Neuronal stem cell (in vitro differentiated cells): Measurements from ENCODE around the gene ADGRL4.
"Not testable (repeated sequence)": the region's sequence is repeated elsewhere in the genome, so short reads cannot be mapped to it uniquely, and the experiment has no call there.

Source experiments
- DNase-seq: peaks from one replicate; pipeline ENCODE4 v3.0.0-alpha.2; 2013; ENCODE audit warnings: low spot score
- H2AFZ ChIP-seq: one replicate; pipeline ENCODE4 v1.6.1; 2013; ENCODE audit warnings: mild to moderate bottlenecking, low read length, inconsistent platforms
- H2AK5ac ChIP-seq: 2 replicates; pipeline ENCODE4 v1.6.1; 2013; ENCODE audit warnings: low read depth, mild to moderate bottlenecking, inconsistent platforms, low read length, moderate library complexity, mixed read lengths
- H2BK120ac ChIP-seq: 2 replicates; pipeline ENCODE4 v1.6.1; 2013; ENCODE audit warnings: low read depth, mild to moderate bottlenecking, inconsistent platforms, low read length, moderate library complexity, mixed read lengths
- H2BK12ac ChIP-seq: one replicate; pipeline ENCODE4 v1.6.1; 2013; ENCODE audit warnings: low read length, inconsistent platforms
- H2BK15ac ChIP-seq: 2 replicates; pipeline ENCODE4 v1.6.1; 2013; ENCODE audit warnings: mild to moderate bottlenecking, low read length, inconsistent platforms, mixed read lengths
- H2BK5ac ChIP-seq: one replicate; pipeline ENCODE4 v1.6.1; 2013; ENCODE audit warnings: inconsistent platforms, mild to moderate bottlenecking, low read length, moderate library complexity
- H3K14ac ChIP-seq: one replicate; pipeline ENCODE4 v1.6.1; 2013; ENCODE audit warnings: low read length, inconsistent platforms
- H3K18ac ChIP-seq: 2 replicates; pipeline ENCODE4 v1.6.1; 2013; ENCODE audit warnings: low read length, inconsistent platforms
- H3K23ac ChIP-seq: 2 replicates; pipeline ENCODE4 v1.6.1; 2013; ENCODE audit warnings: low read depth, mild to moderate bottlenecking, mixed read lengths, low read length, inconsistent platforms; ENCODE audit not compliant: poor library complexity
- H3K27ac ChIP-seq: replicated peaks from 3 replicates; pipeline ENCODE4 v1.5.1; 2013; ENCODE audit warnings: low read length, inconsistent platforms
- H3K27me3 ChIP-seq, 3 experiments: 2 replicates each; pipeline ENCODE4 v1.6.1; 2013; ENCODE audit warnings: low read length in 3 of 3, mild to moderate bottlenecking in 2 of 3, inconsistent platforms in 1 of 3, low read depth in 1 of 3, mixed read lengths in 1 of 3, moderate library complexity in 1 of 3; ENCODE audit not compliant: control insufficient read depth in 3 of 3, insufficient read depth in 3 of 3
- H3K36me3 ChIP-seq, 2 donors: replicated peaks in 1 of 2; 2 replicates each; pipeline ENCODE4 v1.6.1; 2013; ENCODE audit warnings: low read length in 2 of 2; ENCODE audit not compliant: control insufficient read depth in 2 of 2, insufficient read depth in 2 of 2
- H3K4ac ChIP-seq: 2 replicates; pipeline ENCODE4 v1.6.1; 2013; ENCODE audit warnings: inconsistent platforms, mild to moderate bottlenecking, low read length, moderate library complexity
- H3K4me1 ChIP-seq, 2 donors: 1 replicate in 1 of 2; 2 replicates in 1 of 2; pipeline ENCODE4 v1.6.1; 2013; ENCODE audit warnings: low read length in 2 of 2, low read depth in 1 of 2; ENCODE audit not compliant: control insufficient read depth in 2 of 2, insufficient read depth in 1 of 2
- H3K4me2 ChIP-seq: one replicate; pipeline ENCODE4 v1.6.1; 2013; ENCODE audit warnings: mild to moderate bottlenecking, low read length, inconsistent platforms; ENCODE audit not compliant: insufficient read depth, poor library complexity, severe bottlenecking
- H3K4me3 ChIP-seq, 2 donors: 2 replicates each; pipeline ENCODE4 v1.5.1; 2013; ENCODE audit warnings: low read length in 2 of 2, mild to moderate bottlenecking in 2 of 2, inconsistent platforms in 1 of 2, moderate library complexity in 1 of 2
- H3K79me1 ChIP-seq: one replicate; pipeline ENCODE4 v1.6.1; 2013; ENCODE audit warnings: low read depth, mild to moderate bottlenecking, inconsistent platforms, low read length, moderate library complexity
- H3K9ac ChIP-seq: one replicate; pipeline ENCODE4 v1.6.1; 2013; ENCODE audit warnings: mild to moderate bottlenecking, low read depth, low read length, inconsistent platforms; ENCODE audit not compliant: poor library complexity
- H3K9me3 ChIP-seq, 2 donors: replicated peaks in 1 of 2; 2 replicates each; pipeline versions ENCODE3 to v1.6.1; 2013; ENCODE audit warnings: low read length in 2 of 2, mild to moderate bottlenecking in 2 of 2, inconsistent platforms in 1 of 2, low read depth in 1 of 2, mixed read lengths in 1 of 2, moderate library complexity in 1 of 2; ENCODE audit not compliant: control insufficient read depth in 2 of 2, insufficient read depth in 1 of 2
- H4K8ac ChIP-seq: one replicate; pipeline ENCODE4 v1.6.1; 2013; ENCODE audit warnings: low read depth, mild to moderate bottlenecking, inconsistent platforms, low read length, moderate library complexity
- H4K91ac ChIP-seq: one replicate; pipeline ENCODE4 v1.6.1; 2013; ENCODE audit warnings: low read length, low read depth, mild to moderate bottlenecking, inconsistent platforms; ENCODE audit not compliant: poor library complexity
- WGBS, 2 donors: extraction: QIAGEN DNeasy Blood & Tissue Kit; methylation state at CpG; one replicate each; pipeline ENCODE4 v1.1.7; 2013; ENCODE audit warnings: missing lambda C conversion rate in 2 of 2, mixed read lengths in 1 of 2; ENCODE audit not compliant: insufficient read length in 2 of 2, insufficient replicate concordance in 1 of 2; ENCODE audit errors: extremely low coverage in 2 of 2; 5-methylcytosine and 5-hydroxymethylcytosine counted together

ADGRL4 gene

DNA sequence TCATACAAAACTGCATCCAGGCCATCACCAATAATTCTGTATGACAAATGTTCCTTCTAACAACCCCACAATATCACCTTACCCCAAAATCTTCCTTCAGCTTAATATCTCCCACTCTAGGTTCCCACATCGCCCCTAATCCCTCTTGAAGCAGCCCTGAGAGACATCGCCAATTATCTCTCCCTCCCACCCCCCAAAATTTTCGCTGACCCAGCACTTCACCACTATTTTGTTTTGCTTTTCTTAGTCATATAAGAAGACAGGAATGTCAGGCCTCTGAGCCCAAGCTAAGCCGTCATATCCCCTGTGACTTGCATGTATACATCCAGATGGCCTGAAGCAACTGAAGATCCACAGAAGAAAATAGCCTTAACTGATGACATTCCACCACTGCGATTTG lies 126.3 kb downstream of the ADGRL4 start:
- H3K4me2 ChIP-seq = no peak overlapping the region
- H3K9ac ChIP-seq = no peak overlapping the region
- no peak overlapping the region for H2BK15ac ChIP-seq
- no peak overlapping the region for H3K14ac ChIP-seq
- H3K9me3 ChIP-seq = no peaks in the 10 kb centered on the region
- no peak overlapping the region for H3K4me3 ChIP-seq
- H3K4ac ChIP-seq = no peak overlapping the region
- H2BK120ac ChIP-seq = no peak overlapping the region
- H3K27me3 ChIP-seq = no peaks in the 10 kb centered on the region
- WGBS, 2 donors = 100% methylated on average over 1 of the region's 5 CpGs; no CpG with 5 or more reads in 1 of the 2 donors
- no peak overlapping the region for H2BK12ac ChIP-seq
- no peak overlapping the region for H2AFZ ChIP-seq
- no peak overlapping the region for H4K8ac ChIP-seq
- no peak overlapping the region for H3K27ac ChIP-seq
- no peak overlapping the region for H2AK5ac ChIP-seq
- H3K4me1 ChIP-seq = peaks cover 4 to 5% of the 10 kb centered on the region in 2 donors
- no peak overlapping the region for H3K18ac ChIP-seq
- H3K23ac ChIP-seq = no peak overlapping the region
- no peak for DNase-seq
- H3K79me1 ChIP-seq = no peaks in the 10 kb centered on the region
- H2BK5ac ChIP-seq = no peak overlapping the region
- no peak overlapping the region for H4K91ac ChIP-seq
- H3K36me3 ChIP-seq = no peaks in the 10 kb centered on the region

DNA sequence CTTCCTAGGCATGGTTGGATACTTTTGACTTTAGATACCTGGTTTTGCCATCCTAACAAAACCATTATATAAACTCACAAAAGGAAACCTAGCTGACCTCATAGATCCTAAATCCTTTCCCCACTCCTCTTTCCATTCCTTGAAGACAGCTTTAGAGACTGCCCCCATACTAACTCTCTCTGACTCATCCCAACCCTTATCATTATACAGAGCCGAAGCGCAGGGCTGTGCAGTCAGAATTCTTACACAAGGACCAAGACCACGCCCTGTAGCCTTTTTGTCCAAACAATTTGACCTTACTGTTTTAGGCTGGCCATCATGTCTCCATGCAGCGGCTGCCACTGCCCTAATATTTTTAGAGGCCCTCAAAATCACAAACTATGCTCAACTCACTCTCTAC lies 130.5 kb downstream of the ADGRL4 start:
- H2BK12ac ChIP-seq, H3K4me1 ChIP-seq, H3K14ac ChIP-seq, H2AFZ ChIP-seq, H3K9ac ChIP-seq, H2BK5ac ChIP-seq, H3K4ac ChIP-seq, H3K4me3 ChIP-seq, H3K18ac ChIP-seq, H3K36me3 ChIP-seq, H2BK15ac ChIP-seq, H3K4me2 ChIP-seq, H3K23ac ChIP-seq, H3K27ac ChIP-seq, H4K91ac ChIP-seq, H3K79me1 ChIP-seq, H4K8ac ChIP-seq, DNase-seq, H2AK5ac ChIP-seq, H3K9me3 ChIP-seq, H3K27me3 ChIP-seq, H2BK120ac ChIP-seq: not testable (repeated sequence)
- no CpG with 5 or more reads among the region's 4 CpGs for WGBS, 2 donors

DNA sequence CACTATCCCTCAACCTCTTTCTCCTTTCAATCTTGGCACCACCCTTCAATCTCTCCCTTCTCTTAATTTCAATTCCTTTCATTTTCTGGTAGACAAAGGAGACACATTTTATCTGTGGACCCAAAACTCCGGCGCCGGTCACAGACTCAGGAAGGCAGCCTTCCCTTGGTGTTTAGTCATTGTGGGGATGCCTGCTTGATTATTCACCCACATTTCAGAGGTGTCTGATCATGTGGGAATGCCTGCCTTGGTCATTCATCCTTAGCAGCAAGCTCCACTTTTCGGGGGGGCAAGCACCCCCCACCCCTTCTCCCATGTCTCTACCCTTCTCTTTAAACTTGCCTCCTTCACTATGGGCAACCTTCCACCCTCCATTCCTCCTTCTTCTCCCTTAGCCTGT lies 133.7 kb downstream of the ADGRL4 start:
- not testable (repeated sequence) for H3K9ac ChIP-seq, H3K9me3 ChIP-seq, H3K18ac ChIP-seq, DNase-seq, H3K14ac ChIP-seq, H3K4me1 ChIP-seq, H4K91ac ChIP-seq, H2AFZ ChIP-seq, H2AK5ac ChIP-seq, H2BK120ac ChIP-seq, H3K27me3 ChIP-seq, H3K79me1 ChIP-seq, H2BK15ac ChIP-seq, H3K36me3 ChIP-seq, H4K8ac ChIP-seq, H3K4me2 ChIP-seq, H2BK5ac ChIP-seq, H3K4ac ChIP-seq, H2BK12ac ChIP-seq, H3K27ac ChIP-seq, H3K23ac ChIP-seq, H3K4me3 ChIP-seq
- no CpG with 5 or more reads among the region's 4 CpGs for WGBS, 2 donors

DNA sequence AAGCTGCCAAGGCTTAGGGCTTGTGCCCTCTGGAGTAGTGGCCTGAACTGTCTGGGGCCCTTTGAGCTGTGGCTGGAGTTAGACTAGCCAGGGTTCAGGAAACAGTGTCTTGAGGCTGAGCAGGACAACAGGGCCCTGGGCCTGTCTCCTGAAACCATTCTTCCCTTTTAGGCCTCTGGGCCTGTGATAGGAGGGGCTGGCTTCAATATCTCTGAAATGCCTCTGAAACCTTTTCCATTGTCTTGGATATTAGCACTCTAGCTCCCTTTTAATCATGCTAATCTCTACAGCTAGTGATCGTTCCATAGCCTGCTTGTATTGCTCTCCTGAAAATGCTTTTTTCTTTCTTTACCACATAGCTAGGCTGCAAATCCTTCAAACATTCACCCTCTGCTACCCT lies 135.3 kb downstream of the ADGRL4 start:
- Histone ChIP-seq H3K4me2 (no peak overlapping the region), H3K36me3 (no peaks in the 10 kb centered on the region), H3K4me3 (no peak overlapping the region), H3K4ac (no peak overlapping the region), H3K4me1 (no peaks in the 10 kb centered on the region), H3K27me3 (no peaks in the 10 kb centered on the region), H2BK5ac (no peak overlapping the region), H3K27ac (no peak overlapping the region), H2AK5ac (no peak overlapping the region), H4K8ac (no peak overlapping the region), H3K9ac (no peak overlapping the region), H2BK12ac (no peak overlapping the region), H2AFZ (no peak overlapping the region), H4K91ac (no peak overlapping the region), H3K79me1 (no peaks in the 10 kb centered on the region), H3K9me3 (no peaks in the 10 kb centered on the region), H2BK15ac (no peak overlapping the region), H3K14ac (no peak overlapping the region), H3K23ac (no peak overlapping the region), H3K18ac (no peak overlapping the region), H2BK120ac (no peak overlapping the region)
- no CpG with 5 or more reads among the region's 1 CpG for WGBS, 2 donors
- no peak for DNase-seq
